Measurements from ENCODE around the gene TEAD1.
A peak's percentile ranks its signal among the peaks of the same experiment; 100 is the strongest.

TEAD1 gene

DNA sequence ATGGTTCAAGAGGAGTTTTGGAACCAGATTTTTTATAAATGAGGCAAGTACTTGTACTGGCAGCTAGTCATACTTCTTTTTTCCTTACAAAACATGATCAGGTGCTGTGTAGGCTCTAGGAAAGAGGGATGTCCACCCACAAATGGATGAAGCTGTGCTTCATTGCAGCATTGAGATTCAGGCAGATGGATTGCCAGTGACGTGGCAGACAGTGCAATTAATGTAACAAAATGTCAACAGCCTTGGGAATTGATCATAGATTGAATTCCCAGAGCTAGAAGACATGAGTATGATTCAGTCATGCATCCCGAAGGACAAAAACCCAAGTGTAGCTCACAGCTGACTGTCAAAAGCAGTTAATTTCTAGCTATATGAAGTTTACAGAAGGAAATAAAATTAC lies 235.7 kb downstream of the TEAD1 start:
- no peak for DNase-seq

DNA sequence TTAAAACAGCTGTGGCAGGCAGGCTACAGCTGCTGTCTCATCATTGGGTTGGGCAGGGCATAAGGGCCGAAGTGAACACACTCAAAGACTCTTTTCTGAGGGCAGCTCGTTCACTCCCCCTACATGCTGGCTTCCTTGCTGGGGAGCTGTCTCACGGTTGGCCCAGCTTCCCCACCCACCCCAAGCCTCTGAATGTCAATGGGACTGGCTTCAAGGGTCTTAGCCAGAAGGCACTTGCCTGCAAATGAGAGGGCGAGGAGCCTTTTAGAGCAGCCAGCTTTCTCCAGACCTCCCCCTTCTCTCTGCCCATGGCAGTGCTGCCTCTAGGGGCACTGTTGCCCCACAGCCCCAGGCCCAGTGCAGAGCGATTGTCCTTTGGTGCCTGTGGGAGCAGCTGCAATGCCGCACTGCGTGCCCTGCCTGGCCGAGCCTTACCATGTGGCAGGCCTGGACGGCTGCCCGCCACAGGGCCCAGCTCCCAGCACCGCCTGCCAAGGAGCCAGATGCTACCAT lies 240.2 kb downstream of the TEAD1 start:
- peak; percentile 12 to 21 for DNase-seq

DNA sequence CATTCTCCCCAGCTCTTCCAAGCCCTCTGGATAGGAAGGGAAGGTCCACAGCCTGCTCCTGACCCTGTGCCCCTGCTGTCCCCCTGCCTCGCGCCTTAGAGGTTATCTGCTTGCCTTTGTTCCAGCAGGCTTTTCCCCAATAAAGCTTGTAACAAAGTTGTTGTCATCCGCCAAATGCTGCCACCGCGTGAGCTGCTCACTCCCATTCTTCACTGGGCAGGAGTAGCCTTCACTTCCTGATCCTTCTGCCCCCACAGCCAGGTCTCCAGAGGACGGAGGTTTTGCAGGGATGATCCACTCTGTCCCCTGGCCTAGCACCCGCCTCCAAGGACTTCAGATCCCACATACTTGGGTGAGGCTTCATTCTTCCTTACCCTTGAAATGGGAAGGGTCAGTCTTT lies 240.9 kb downstream of the TEAD1 start:
- DNase-seq = no peak

DNA sequence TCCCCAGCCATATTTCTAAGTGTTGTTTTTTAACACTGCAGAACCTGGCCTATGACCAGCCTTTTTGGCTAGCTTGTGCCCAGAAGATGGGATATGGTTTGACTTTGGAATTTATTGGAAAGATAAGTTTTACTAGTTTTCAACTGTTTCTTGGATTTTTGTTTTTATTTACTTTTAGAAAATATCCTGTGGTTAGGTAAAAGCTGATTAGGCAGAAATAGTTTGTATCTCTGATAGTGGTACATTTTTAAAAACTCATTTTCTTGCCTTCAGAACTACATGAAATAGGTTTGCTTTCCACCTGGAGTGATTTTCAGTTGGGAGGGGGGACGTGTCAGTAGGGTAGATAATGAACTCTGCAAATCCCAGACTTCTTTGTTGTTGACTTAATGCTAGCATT lies 243.6 kb downstream of the TEAD1 start:
- no peak for DNase-seq

DNA sequence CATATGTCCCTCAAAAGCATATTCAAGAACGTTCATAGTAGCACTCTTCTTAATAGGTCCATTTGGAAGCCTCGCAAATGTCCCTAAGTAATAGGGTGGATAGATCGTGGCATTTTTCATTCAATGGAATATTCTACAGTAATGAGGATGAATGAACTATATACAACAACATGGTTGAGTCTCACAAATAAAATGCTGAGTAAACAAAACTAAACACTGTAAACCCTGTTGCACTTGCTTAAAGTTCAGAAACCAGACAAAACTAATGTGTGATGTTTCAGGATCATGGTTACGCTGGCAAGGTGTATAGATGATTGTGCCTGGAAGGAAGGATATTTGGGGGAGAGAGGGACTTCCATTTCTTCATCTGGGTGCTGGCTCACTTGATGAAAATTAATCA lies 244.4 kb downstream of the TEAD1 start:
- no peak for DNase-seq

DNA sequence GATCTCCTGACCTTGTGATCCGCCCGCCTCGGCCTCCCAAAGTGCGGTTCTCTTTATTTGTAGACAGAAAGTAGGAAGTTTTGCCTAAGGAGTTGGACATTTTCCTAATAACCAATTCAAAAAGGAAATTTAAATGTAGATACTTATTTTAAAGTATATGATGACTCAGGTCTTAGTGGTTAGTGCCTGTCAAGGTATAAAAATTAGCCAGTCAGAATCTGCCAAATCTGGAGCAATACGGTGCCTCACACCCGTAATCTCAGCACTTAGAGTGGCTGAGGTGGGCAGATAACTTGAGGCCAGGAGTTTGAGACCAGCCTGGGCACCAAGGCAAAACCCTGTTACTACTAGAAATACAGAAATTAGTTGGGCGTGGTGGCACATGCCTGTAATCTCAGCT lies 248.2 kb downstream of the TEAD1 start:
- DNase-seq = no peak

DNA sequence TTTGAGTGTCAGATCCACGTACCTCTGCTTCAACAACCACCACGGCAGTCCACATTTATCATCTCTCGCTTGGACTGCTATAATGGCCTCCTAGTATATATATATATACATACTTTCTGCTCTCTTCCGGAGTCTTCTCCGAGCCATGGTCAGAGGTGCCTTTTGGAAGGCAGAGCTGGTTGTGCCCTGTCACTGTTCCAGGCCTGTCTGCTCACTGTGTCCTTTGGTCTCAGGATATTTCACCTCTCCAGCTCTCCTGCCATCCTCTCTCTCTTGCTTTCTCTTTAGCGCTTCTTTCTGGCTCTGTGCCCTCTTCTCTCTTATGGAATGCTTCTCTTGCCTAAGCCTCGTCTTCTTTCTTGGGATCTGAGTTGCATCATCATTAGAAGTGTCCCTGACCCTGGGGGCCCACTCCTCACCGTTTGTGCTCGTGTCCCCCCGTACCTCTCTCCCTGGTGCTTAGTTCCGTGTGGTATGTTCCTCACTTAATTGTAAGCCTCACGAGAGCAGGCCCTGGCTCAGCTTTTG lies 248.8 kb downstream of the TEAD1 start:
- DNase-seq = no peak

DNA sequence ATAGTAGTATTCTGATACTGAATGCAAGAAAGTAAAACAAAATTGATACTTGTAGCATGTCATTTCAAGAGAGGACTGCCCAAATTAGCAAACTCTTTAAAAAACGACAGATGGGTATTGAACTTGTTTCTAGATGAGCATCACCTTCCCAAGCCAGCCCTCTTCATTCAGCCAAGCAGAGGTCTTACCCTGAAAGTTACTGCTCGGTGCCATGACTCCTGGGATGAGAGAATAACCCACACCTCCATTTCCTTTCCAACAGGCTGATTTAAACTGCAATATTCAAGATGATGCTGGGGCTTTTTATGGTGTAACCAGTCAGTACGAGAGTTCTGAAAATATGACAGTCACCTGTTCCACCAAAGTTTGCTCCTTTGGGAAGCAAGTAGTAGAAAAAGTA lies 250.4 kb downstream of the TEAD1 start:
- no peak for DNase-seq

DNA sequence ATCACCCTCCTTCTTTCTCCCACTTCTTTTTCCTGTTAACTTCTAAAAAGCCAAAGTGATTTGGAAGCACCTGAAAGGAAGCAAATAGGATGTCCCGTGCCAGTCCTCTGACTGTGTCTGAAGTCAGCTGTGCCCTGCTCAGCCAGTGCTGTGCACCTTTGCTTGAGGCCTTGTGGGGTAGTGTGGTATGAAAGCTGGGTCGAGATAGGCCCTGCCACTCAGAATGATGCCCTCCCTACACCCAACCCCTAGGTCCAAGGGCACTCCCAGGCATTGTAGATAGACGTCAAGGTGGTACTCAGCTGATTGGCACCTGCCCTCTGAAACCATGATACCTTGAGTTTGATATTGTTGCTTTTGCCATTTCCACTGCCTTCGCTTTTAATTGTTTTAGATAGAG lies 251.3 kb downstream of the TEAD1 start:
- no peak for DNase-seq

DNA sequence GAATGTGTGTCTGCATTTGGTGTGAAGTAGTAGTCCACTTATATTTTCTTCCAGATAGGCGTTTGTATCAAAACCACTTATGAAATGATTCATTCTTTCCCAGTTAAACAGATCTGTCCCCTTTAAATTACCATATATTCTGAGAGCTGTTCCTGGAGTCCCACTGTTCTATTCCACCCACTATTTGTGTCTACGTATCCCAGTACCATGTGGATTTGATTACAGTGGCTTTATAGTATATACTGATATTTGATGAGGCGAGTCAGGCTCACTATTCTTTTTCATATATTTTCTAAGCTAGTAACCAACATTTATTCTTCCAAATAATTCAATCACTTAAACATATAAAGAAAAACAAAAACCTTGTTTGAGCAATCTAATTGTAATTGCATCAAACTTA lies 253.0 kb downstream of the TEAD1 start:
- no peak for DNase-seq

DNA sequence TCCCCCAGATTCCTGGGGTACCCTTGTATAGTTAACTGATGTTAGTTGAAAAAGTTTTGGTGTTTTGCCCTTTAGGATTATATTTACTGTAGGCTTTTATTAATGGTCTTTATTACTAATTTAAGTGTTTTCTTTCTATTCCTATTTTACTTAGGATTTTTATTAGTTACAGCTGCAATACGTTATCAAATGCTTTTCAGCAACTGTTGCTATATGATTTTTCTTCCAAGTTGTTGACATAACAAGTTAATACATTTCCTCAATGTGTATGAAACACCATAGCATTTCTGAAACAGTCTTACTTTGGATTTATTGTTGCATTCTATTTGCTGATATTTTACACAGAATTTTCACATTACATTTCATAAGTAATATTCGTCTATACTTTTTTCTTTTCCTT lies 253.7 kb downstream of the TEAD1 start:
- no peak for DNase-seq

DNA sequence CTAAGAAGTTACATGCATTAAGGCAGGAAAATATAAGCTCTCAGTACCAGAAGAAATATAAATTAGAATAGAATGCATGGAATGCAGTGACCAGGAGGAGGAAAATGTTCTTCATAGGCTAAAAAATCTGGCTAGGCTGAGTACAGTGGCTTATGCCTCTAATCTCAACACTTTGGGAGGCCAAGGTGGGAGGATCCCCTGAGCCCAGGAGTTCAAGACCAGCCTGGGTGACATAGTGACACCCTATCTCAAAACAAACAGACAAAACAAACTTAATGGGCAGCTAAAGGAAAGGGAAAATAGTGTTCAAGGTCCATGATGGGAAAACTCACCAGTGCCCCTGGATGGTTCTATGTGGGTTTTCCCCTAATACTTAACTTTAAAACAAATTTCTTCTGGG lies 256.6 kb downstream of the TEAD1 start:
- DNase-seq = no peak

DNA sequence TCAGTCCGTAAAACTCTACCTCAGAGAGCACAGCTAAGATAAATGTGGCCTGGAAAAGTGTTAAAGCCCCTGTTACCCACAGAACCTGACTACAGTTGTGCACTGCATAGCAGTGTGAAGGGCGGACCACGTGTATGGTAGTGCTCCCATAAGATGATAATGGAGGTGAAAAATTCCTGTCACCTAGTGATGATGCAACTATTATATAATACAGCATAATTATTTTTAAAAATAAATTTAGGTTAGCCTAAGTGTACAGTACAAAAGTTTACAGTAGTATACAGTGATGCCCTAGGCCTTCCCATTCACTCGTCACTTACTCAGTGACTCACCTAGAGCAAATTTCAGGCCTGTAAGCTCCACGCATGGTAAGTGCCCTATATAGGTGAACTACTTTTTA lies 258.3 kb downstream of the TEAD1 start:
- no peak for DNase-seq

DNA sequence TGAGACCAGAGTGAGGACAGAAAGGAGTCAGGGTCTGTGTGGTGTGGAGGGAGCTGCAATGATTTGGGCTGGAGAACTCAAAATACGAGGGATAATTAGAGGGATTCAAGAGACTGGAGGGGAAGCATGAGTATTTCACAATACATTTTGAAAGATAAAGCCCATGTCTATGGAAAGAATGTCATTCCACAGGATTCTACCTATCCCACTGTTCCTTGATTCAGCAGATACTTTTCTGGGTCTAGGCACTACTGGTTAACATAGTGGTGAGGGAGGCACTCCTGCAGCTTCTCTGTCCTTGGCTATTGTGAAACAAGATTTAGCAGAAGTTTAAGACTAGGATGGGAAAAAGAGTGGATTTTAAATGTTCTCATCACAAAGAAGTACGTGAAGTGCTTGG lies 262.0 kb downstream of the TEAD1 start:
- no peak for DNase-seq

DNA sequence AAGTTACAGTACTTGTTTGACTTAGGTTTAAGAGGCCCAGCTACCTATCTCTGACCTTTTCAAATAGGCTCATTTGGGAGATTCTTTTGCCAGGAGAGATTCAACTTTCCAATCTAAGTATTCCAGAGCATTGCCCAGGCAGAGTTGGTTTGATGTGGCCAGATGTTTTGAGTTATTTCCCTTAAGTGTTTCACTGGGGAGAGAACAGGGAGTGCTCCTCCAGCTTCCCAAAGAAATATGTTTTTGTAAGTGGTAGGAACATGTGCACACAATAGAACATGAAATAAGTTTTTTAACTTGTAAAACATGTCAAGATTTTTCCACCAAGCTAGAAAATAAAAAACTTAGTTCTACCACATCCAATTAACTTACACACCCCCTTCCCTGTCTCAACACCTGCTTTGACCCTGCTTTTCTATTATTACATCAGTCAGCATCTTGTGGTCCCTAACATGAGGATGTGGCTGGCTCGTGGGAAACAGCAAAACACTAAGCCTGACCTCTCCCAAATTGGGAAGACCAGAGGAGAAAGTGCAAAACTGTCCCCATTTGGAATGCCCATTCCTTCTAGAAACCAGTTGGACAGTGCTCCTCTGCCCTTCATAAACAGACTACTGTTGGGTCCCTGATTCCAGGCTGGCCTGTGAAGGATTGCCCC lies 264.5 kb downstream of the TEAD1 start:
- DNase-seq = no peak

DNA sequence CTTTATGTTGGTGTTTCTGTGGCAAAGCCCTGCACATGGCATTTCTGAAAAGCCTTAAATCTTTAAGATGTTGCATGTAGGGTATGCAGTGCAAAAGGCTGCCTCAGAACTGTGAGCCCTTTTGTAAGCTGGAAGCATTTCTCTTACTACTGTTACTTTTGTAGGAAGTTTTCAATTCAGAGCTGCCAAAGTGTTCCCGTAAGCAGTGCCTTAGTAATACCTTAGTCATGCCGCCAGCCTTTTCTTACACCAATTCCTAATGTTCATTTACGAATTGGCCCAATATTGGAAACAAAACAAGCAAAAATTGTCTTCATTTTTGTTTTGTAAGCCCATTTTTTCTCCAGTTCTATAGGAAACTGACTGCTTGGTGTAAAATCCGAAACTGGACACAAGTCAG lies 267.4 kb downstream of the TEAD1 start:
- no peak for DNase-seq

DNA sequence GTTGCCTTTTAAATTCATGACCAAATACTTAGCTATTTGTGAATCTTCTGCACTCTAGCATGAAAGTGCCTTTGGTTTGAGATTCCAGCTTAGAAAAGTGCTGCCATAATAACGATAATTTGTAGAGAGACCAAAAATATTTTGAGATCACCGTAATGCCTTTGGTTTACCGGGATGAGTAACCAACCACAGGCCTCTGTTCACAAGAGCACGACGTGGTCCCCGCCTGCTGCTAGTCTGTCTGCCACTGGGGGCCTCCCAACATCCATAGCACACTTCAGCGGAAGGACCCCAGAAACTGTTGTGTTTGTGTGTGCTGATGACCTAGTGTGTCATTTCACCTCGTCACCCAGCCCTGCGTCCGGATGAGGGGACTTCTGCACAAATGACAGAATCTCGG lies 267.9 kb downstream of the TEAD1 start:
- DNase-seq = no peak

DNA sequence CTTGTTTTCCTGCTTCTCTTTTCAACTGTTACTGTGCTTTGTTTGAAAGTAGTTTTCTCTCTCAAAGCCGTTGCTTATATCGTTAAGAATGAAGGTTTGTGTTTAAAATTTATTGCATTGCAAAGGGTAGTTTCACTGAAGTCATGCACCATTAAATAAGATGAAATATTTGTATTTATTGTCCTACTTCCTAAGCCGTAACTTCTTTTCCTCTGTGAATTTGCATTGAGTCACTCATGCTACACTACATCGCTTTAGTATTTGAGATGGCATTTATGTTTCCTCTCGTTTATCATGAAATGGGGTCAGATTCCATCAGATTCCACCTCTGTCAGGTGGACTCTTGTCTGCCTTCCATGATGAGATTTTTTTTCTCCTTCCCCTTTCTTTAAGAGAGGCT lies 269.1 kb downstream of the TEAD1 start:
- DNase-seq = no peak

DNA sequence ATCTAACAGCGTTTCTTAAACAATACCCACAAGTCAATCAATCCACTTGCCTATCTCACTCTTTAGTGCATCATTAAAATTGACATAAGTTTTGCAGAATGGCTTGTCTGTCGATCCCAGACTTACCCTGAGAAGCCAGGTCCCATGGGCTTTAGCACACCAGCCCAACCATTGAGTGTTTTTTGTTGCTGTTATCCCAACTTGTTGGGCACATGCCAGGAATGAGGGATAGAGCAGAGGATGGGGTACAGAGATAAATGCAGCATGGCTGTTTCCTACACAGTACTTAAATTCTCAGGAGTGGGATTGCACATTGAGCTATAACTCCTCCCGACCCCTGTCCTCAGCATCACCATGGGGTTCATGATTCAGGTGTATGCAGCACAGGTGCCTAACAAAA lies 270.7 kb downstream of the TEAD1 start:
- no peak for DNase-seq

DNA sequence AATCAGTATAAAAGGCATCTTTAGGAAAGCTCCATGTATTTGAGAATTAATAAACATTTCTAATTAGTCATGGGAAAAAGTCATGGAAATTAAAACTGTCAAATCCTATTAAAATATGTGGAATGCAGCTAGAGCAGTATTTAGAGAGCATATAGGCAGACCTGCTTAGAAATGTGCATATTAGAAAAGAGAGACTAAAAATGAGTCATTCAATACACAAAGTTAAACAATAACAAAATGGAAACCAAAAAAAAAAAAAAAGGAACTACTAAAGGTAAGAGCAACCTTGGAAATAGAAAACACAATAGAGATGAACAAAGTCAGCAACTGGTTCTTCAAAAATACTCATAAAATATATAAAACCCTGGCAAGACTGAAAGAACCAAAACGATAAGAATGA lies 275.2 kb downstream of the TEAD1 start:
- no peak for DNase-seq

DNA sequence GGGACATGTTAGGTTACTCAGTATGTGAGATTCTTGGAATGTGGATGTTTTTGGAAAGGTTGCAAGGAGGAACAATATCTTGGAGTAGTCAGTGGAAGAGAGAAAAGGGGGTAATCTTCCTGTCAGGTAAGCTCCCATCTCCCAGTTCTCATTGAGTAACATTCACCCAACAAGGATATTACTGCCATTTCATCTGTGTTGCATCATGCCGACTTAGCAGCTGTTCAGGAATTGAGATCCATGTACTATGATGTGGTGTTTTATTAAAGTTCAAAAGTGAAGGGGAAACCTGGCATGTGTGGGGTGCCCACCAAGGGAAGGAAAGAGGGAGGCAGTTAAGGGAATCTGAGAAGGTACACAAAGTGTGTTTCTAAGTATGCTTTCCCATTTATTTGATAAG lies 276.4 kb downstream of the TEAD1 start:
- no peak for DNase-seq

DNA sequence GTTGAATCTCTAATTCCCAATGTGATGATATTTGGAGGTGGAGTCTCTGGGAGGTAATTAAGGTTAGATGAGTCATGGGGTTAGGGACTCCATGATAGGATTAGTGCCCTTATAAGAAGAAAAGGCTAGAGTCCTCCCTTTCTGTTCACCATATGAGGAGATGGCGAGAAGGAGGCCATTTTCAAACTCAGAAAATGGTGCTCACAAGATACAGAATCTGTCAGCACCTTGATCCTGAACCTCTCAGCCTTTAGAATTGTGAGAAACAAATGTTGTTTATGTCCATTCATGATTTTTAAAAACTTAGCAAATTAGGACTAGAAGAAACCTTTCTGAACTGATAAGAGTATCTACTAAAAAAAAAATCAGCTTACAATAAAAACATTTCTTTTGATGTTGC lies 277.2 kb downstream of the TEAD1 start:
- no peak for DNase-seq

DNA sequence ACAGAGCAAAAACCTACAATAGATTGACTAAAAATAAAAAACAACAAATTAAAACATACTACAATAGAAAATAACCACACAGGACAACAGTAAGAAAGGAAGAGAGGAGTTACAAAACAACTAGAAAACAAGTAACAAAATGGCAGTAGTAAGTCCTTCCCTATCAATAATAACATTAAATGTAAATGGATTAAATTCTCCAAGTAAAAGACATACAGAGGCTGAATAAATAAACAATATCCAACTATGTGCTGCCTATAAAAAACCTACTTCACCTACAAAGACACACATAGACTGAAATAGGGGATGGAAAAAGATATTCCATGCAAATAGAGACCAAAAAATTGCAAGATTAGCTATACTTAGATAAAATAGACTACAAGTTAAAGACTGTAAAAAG lies 277.9 kb downstream of the TEAD1 start:
- DNase-seq = no peak

DNA sequence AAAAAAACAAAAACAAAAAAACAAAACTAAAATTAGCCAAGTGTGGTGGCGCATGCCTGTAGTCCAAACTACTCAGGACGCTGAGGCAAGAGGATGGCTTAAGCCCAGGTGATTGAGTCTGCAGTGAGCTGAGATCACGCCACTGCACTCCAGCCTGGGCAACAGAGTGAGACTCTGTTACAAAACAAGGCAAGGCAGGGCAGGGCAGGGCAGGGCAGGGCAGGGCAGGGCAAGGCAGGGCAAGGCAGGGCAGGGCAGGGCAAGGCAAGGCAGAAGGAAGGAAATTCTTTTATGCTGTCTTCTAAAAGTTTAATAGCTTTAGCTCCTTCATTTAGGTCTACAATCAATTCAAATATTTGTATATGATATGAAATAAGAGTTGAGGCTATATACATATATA lies 284.8 kb downstream of the TEAD1 start:
- DNase-seq = no peak

DNA sequence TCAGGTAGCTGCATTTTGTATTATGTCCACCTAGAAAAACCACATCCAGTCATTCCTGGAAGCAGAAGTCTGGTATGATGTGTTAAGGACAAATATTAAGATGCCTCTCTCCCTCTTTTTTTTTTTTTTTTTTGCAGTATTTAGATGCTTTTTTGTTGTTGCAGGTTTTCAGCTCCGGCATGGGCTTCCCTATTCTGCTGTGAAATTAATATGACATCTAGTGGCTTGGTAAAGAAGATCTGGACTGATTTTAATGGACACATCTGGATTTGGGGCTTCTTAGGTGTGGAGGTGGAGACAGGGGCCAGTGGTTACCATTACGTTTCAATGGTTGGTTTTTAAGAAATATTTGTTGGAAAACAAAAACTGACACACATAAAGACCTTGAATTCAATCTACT lies 287.4 kb downstream of the TEAD1 start:
- no peak for DNase-seq
